ENCODE results near the gene DAZAP1.

DNA sequence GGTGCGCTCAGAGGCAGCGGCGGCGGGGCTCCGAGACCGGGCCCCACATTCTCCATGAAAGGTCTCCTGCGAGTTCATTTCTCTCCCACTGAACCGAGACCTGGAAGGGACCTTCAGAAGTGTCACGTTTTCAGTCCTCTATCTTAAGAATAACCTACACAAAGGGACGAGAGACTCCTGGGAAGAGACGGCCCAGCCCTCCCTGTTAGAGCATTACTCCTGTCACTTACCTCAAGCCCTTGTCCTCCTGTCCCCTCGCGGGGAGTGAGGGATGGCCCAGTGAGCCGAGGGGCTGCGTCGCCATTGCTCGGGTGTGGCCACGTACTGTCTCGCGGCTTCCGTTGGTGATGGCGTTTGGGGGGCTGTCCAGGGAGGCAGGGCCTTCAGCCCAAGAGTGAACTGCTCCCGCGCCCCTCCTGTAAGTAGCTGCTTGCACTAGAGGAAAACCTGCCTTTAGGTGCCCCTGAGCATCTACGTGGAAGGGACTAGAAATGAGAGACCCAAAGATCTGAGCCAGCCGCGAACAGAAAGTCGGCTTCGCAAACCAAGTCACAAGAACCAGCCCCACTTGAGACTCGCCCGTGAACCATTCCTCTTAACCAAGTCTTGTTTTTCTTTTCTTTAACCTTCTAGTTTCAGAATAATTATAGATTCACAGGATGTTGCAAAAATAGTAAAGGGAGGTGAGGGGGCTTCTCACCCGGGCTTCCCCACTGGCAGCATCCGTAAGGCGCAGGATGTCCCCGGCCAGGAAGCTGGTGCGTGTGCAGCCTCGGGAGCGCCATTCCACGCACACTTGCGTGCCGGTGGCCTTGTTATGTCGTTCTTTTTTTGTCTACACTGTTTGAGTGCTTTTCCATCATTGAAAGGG is 44.8 kb upstream of the DAZAP1 start:
- TF ChIP-seq EZH2 (IDR thresholded peaks at IDR 0.05; ENCODE audit: insufficient read depth, poor library complexity, severe bottlenecking) = no peak
- no peak for TF ChIP-seq EZH2phosphoT487 (IDR thresholded peaks at IDR 0.05; ENCODE audit: insufficient read depth, low read depth)
